ENCODE results near the gene SV2B. TPM values are rescaled to one million over a fixed set of nuclear protein-coding genes. Genes with fewer than 3 reads are reported as not detected.

The SV2B gene
- total and polyA plus RNA-seq, 9 of the 15 experiments (the other 6 are each of a cell fraction or from before 2014, with no cell fraction given) = 0.01 to 0.25 (median 0.11) TPM

DNA sequence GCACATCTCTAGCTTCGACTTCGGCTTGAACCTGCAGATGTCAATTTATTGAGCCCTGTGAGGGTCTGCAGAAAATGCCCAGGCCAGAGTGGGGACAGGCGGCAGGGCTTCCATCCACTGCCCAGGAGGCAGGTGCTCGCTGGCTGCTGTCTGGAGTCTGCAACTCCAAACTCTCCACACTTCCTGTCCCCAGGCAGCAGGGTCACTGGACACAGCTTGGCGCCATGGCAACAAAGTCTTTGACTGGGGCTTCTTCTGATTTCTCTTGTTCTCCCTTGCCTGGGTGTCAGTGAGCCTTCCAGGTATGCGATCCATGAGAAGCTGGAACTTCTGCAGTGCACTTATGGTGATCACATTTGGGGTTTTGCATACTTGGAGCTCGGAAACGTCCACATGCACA is 33.5 kb downstream of the SV2B start:
- no peaks in the 10 kb centered on the region for H4K20me1 ChIP-seq (replicated peaks; ENCODE audit: control insufficient read depth, insufficient read depth, low read length)
- H3K4me3 ChIP-seq = no peak overlapping the region
- ChIA-PET CTCF (ENCODE audit: low intra/inter-chr PET ratio) (no interaction called here), POLR2A (no interaction called here)
- no peak for FAIRE-seq
- peak overlapping the region in 1 of 2 experiments; percentile 29; a peak in 1 of 4 replicates for H3K9ac ChIP-seq (ENCODE audit: insufficient read depth in 1 of 2, low read depth in 2 of 2, low read length in 2 of 2)
- no peak overlapping the region for H2AFZ ChIP-seq (ENCODE audit: low read depth, low read length)
- H3K27ac ChIP-seq (ENCODE audit: extremely low read depth, low read depth, low read length) = no peak overlapping the region
- peaks cover 20 to 43% of the 10 kb centered on the region in 2 experiments for H3K27me3 ChIP-seq (ENCODE audit: control insufficient read depth in 2 of 2, insufficient read depth in 2 of 2, low read length in 2 of 2)
- BruUV-seq (replicated peaks) = no TSS peak
- no peak for DNase-seq (ENCODE audit: extremely low read depth in 1 of 4, low spot score in 3 of 4)
- H3K36me3 ChIP-seq (ENCODE audit: control insufficient read depth, insufficient read depth, low read length) = no peaks in the 10 kb centered on the region
- H3K9me1 ChIP-seq (ENCODE audit: control insufficient read depth, insufficient read depth, low read length) = no peaks in the 10 kb centered on the region
- no peaks in the 10 kb centered on the region for H3K79me2 ChIP-seq (ENCODE audit: control insufficient read depth, insufficient read depth, low read length)
- no peaks in the 10 kb centered on the region for H3K9me3 ChIP-seq (replicated peaks; ENCODE audit: control insufficient read depth, insufficient read depth, low read depth, low read length)
- no peak overlapping the region for H3K4me2 ChIP-seq (ENCODE audit: insufficient read depth, low read length)
- no peaks in the 10 kb centered on the region for H3K4me1 ChIP-seq (replicated peaks in 1 of 2; ENCODE audit: control insufficient read depth in 2 of 2, insufficient read depth in 2 of 2, low read length in 2 of 2)
- in situ Hi-C loops (cut with MboI) (no loop called here), intact Hi-C loops (cut with micrococcal nuclease) (no loop called here)
- 3% methylated on average over 8 of the region's 8 CpGs for WGBS (ENCODE audit: insufficient coverage, low coverage, missing lambda C conversion rate)
- ATAC-seq = no peak
- TF ChIP-seq SNRNP70 (optimal IDR thresholded peaks at IDR 0.05; ENCODE audit: low read depth, low read length) = no peak
- no peak for TF ChIP-seq PTBP1 (IDR thresholded peaks at IDR 0.05; ENCODE audit: low read depth, low read length)

DNA sequence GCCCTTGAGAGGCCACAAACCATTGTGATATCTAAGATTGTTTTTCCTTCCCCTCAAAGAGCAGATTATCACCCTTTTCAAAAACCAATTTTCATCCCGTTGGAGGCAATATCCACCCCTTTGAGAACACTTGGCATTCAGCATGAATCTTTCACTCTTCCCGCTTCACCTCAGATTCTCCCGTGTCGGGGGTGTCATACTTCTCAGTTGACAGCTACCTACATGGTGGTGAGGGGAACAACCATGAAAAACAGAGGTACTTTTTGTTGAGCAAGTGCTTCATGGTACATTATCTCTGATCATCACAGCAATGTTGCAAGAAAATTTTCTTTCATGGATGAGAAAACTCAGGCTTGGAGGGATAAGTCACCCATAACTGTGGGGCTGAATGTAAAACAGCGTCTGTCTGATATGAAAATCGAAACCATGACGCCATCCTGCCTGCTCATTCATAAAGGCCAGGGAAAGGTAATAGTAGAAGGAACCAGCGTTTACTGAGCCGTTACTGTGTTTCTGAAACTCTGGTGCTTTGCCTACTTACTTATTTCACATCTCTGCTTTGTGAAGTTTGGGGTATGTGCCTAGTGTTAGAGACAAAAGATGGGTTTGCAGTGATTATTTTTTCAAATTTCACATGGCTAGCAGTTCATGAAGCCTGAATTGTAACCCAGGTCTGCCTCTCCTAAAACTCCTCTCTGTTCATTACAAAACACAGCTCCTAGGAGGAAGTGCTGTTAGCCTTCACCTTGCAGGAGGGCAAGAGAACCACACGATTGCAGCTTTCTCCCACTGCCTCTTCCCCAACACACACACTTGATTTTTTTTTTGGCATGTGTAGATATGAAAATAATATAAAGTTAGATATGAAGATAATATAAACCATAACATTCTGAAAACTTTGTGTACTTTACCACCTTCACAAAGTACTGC is 35.4 kb downstream of the SV2B start:
- no peaks in the 10 kb centered on the region for H3K79me2 ChIP-seq (ENCODE audit: control insufficient read depth, insufficient read depth, low read length)
- intact Hi-C loops (cut with micrococcal nuclease) = no loop called here
- BruUV-seq (replicated peaks) = no TSS peak
- no peak overlapping the region for H3K4me2 ChIP-seq (ENCODE audit: insufficient read depth, low read length)
- H3K9me3 ChIP-seq (replicated peaks; ENCODE audit: control insufficient read depth, insufficient read depth, low read depth, low read length) = no peaks in the 10 kb centered on the region
- ChIA-PET POLR2A (interaction anchor here (0.6 kb wide), 1 partner anchor 86 kb away, joined by 3 read pairs; no protein-coding TSS in a partner anchor), CTCF (ENCODE audit: low intra/inter-chr PET ratio) (no interaction called here)
- no peaks in the 10 kb centered on the region for H3K9me1 ChIP-seq (ENCODE audit: control insufficient read depth, insufficient read depth, low read length)
- no peak for DNase-seq (ENCODE audit: extremely low read depth in 1 of 4, low spot score in 3 of 4)
- in situ Hi-C loops (cut with MboI) = no loop called here
- peaks cover 17 to 28% of the 10 kb centered on the region in 2 experiments; a peak in 4 of 5 replicates for H3K27me3 ChIP-seq (ENCODE audit: control insufficient read depth in 2 of 2, insufficient read depth in 2 of 2, low read length in 2 of 2)
- TF ChIP-seq CBFB (CRISPR knock-in tag; IDR thresholded peaks at IDR 0.05) (no peak), FOXJ3 (CRISPR knock-in tag; IDR thresholded peaks at IDR 0.05) (no peak), ZNF785 (CRISPR knock-in tag; IDR thresholded peaks at IDR 0.05) (no peak), ADNP (tag; IDR thresholded peaks at IDR 0.05) (no peak), KDM2B (CRISPR knock-in tag; IDR thresholded peaks at IDR 0.05) (no peak), TSC22D4 (tag; IDR thresholded peaks at IDR 0.05) (no peak), ZNF282 (CRISPR knock-in tag; IDR thresholded peaks at IDR 0.05) (no peak), THRAP3 (IDR thresholded peaks at IDR 0.05; ENCODE audit: borderline replicate concordance) (no peak), ZFX (CRISPR knock-in tag; IDR thresholded peaks at IDR 0.05) (no peak), ZNF140 (CRISPR knock-in tag; IDR thresholded peaks at IDR 0.05) (no peak), ETV6 (IDR thresholded peaks at IDR 0.05; ENCODE audit: borderline replicate concordance in 1 of 2, low read depth in 2 of 2, low read length in 1 of 2) (no peak), ETV6 (CRISPR knock-in tag; IDR thresholded peaks at IDR 0.05; ENCODE audit: borderline replicate concordance) (no peak)
- no peaks in the 10 kb centered on the region for H4K20me1 ChIP-seq (replicated peaks; ENCODE audit: control insufficient read depth, insufficient read depth, low read length)
- no peak overlapping the region for H3K9ac ChIP-seq (ENCODE audit: insufficient read depth in 1 of 2, low read depth in 2 of 2, low read length in 2 of 2)
- FAIRE-seq = no peak
- no peak overlapping the region for H2AFZ ChIP-seq (ENCODE audit: low read depth, low read length)
- no peaks in the 10 kb centered on the region for H3K4me1 ChIP-seq (replicated peaks in 1 of 2; ENCODE audit: control insufficient read depth in 2 of 2, insufficient read depth in 2 of 2, low read length in 2 of 2)
- no peak overlapping the region for H3K27ac ChIP-seq (ENCODE audit: extremely low read depth, low read depth, low read length)
- no peaks in the 10 kb centered on the region for H3K36me3 ChIP-seq (ENCODE audit: control insufficient read depth, insufficient read depth, low read length)
- 0% methylated on average over 10 of the region's 10 CpGs for WGBS (ENCODE audit: insufficient coverage, low coverage, missing lambda C conversion rate)
- ATAC-seq = no peak
- H3K4me3 ChIP-seq = no peak overlapping the region

All from K562 (cell line).